Glomerular visceral epithelial cell (primary cell): Measurements from ENCODE around the gene FARP1.
"Not testable (repeated sequence)": the region's sequence is repeated elsewhere in the genome, so short reads cannot be mapped to it uniquely, and the experiment has no call there.

ENCODE experiments used
- DNase-seq: peaks from one replicate; pipeline ENCODE4 v3.0.0-alpha.2; 2016; ENCODE audit errors: extremely low spot score

The FARP1 gene

DNA sequence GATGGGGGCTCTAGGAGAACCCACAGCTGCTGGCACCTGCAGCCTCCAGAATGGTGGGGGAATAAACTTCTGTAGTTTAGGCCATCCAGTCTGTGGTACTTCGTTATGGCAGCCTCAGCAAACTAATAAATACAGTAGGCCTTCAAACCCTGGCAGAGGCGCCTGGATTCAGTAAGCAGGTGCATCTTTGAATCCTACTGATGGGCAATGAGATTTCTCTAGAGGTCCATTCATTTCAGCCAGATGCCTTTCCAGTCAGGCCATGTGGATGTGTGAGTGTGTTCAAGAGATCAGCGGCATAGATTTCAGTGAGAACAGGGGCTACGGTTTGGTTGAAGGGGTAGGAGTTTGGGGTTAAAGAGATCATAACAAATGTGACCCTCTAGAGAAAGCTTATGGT is 217.7 kb downstream of the FARP1 start:
- DNase-seq, result no peak

DNA sequence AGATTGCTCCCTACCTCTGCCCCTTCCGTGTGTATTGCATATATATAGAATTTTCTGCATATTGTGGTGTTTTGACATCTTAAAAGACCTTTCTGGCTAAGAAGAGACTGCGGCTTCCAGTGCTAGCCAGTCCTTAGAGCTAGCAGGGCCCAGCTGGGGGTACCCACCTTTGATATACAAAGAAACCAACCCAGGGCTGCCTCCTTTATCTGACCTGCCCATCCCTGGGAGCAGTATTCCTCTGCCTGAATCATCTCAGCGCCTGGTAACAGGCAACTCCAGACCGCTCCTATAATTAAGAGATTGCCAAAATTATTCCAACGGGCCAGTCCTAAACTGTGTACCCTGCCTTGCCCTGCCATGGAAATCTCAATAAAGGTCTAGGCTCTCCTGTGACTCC is 220.4 kb downstream of the FARP1 start:
- DNase-seq, result no peak

DNA sequence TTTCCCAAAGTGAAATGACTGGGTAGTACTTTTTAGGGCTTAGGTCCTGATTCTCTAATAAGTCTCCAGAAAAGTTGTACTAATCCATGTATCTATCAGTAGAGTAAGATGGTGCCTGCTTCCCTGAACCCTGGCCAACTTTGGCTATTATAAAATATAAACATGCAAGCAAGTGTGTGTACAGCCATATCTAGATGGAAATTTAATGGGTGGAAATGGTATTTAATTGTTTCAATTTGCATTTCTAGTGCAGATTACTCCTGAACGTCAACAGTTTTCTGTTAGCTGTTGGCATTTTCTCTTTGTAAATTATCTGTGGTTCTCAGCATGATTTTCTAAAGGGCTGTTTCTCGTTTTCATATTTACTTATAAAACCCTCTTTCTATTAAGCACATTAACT is 221.3 kb downstream of the FARP1 start:
- no peak for DNase-seq

DNA sequence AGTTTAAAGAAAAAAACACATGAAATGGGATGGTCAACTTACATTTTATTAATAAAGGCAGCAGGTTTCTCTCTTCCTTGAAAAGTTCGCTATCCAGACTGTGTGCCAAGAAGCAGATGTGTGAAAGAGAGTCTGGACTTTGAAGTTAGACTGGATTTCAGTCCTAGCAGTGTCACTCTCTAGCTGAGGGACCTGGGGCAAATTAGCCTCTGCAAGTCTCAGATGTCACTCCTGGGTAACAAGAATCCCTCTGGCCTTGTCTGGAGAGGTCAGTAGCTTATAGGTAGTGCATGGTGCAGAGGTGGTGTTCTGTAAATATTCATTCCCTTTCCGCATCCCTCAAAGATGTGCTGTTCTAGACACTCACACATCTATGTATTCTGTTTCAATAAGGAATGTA is 221.8 kb downstream of the FARP1 start:
- DNase-seq, result no peak

DNA sequence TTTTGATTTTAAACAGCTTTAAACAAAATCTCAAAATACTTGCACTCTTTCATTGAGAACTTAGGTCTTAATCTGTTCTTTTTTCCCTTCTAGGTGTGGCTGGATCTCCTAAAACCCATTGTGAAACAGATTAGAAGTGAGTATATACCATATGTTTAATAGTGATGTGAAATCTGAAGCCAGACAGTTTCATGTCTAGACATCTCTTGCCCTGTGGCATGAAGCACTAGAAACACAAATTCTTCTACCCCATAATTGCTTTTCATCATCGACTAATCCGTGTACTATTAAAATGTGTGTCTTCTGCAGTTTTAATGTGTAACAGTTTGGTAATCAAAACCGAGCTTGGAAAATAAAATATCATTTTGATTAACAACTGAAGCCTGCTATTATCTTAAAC is 222.4 kb downstream of the FARP1 start:
- DNase-seq, result no peak

DNA sequence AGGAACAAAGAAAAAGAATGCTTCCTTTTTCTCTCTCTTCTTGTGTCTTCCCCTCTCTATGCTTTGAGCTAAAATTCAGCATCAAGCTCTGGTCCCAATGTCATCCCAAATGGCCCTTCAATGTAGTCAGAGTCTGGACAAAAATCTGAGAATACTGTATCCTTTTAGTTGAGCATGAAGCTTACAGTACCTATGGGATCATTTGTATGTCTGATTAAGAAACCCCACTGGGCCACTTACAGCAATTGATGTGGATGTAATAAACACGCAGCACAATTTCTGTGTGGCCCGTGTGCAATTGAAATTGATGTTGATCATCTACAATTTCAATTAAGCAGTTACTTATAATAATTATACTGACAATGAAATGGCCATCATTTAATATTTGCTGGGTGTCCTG is 223.1 kb downstream of the FARP1 start:
- DNase-seq, result no peak

DNA sequence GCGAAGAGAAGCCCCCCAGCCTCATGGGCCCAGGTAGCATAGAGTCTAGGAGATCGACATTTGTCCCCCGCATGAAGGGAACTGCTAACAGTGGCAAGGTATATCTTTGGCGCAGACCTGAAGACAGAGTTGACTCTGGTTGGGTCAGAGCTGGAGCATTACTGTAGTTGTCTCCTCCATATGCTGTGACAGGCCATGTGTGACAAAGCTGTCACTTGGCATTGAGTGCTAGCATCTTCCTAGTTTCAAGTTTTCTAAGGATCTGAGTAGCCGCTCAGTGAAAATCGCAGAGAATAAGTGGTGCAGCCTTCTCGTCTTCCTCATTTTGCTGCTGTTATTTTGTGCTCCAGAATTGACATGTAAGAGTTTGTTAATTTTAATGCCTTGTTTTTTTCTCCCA is 223.5 kb downstream of the FARP1 start:
- DNase-seq, result no peak

DNA sequence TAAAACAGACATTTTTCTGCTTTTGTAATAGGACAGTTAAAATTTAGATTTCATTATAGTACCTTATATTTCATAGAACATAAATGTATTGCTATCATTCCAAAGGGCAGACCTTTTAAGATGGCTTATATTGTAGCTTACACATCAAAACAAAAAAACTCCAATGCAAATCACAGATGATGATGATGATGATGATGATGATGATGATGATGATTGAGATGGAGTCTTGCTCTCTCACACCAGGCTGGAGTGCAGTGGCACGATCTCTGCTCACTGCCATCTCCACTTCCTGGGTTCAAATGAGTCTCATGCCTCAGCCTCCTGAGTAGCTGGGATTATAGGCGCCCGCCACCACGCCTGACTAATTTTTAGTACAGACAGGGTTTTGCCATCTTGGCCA is 224.1 kb downstream of the FARP1 start:
- no peak for DNase-seq

DNA sequence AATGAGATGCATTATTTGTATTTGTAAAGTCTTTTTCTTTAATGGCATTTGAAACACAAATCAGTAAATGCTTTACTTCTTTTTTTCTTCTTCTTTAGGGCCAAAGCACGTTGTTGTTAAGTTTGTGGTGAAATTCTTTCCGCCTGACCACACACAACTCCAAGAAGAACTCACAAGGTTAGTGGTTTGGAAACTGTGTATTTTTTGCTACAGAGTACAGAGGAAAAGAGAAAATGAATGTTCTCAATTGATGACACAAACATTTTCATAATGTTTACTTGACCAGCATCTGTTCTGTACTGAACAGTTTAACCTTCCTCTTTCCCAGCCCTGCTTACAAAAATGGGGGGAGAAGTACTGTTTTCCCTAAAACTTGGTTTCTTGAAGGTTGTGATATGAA is 225.1 kb downstream of the FARP1 start:
- DNase-seq, result peak; percentile 51

DNA sequence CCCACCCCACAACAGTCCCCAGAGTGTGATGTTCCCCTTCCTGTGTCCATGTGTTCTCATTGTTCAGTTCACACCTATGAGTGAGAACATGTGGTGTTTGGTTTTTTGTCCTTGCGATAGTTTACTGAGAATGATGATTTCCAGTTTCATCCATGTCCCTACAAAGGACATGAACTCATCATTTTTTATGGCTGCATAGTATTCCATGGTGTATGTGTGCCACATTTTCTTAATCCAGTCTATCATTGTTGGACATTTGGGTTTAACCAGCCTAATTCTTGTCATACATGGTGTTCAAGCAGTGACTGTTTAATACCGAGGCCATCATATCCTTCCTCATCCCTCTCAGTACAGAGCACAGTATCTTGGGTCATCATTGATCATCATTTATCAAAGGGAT is 226.6 kb downstream of the FARP1 start:
- not testable (repeated sequence) for DNase-seq

DNA sequence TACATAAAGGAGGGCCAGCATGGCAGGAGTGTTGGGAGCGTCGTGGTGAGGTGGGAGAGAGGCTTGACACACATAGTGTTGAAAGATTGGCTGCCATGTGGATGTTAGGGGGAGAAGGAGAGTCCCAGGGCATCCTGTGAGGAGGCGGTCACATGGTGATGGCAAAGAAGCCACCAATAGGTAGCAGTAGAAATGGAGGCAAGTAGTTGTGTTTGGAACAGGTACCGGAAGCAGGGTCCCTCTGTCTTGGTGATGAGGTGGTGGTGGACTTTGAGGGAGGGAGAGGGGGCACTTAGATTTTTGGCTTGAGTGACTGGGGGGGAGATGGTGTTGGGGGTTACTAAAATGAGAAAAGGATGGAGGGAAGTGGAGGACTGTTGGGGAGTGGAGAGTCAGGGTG is 227.4 kb downstream of the FARP1 start:
- no peak for DNase-seq

DNA sequence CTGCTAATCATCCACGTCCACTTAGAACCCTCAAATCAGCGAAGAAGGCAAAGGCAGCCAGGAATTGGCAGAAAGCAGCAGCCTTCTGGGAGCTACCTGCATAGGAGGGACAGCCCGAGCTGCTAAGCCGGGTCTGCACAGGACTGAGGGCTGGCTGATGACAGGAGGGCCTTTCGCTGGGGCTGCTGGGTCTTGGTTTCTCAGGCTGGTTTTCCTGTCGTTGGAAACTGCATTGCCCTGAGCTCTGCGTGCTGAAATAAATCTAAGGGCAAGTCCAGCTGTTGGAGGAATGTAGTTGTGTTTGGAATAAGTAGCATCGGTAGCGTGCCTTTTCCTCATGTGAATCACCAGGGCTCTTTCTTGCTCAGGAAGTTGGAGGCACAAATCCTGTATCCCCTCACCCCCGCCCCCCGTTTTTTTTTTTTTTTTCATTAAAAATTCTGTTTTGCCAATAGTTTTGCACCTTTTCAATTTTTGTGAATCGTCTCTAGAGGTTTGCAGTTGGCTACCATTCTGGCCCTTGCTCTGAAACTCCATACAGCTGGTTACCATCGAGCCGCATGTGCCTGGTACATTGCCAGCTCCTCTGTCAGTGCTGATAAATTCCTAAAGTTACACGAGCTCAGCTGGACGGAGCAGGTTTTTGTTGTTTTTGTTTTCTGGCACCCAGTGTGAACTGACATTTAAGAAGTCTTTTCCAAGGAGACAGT is 228.1 kb downstream of the FARP1 start:
- no peak for DNase-seq

DNA sequence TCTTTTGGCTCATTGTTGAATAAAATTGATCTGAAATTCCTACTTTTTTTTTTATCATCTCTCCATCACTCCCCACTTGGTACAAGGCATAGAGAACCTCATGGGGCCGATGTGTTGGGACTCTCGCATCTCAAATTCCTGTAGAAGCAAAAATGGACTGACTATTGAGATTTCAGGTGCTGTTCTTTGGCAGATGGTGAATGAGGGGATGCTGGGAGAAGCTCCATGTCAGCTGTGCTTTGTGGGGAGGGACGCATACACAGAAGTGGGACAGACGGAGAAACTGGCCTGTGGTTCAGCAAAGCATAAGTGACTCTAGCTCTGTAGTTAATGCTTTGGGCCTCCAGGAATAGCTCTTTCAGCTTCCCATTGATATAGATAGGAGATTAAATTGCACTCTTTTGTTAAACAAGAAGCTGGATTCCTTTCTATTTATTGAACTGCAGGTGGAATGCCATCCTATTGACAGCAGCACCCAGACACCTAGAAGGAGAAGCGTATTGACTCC is 228.7 kb downstream of the FARP1 start:
- no peak for DNase-seq

DNA sequence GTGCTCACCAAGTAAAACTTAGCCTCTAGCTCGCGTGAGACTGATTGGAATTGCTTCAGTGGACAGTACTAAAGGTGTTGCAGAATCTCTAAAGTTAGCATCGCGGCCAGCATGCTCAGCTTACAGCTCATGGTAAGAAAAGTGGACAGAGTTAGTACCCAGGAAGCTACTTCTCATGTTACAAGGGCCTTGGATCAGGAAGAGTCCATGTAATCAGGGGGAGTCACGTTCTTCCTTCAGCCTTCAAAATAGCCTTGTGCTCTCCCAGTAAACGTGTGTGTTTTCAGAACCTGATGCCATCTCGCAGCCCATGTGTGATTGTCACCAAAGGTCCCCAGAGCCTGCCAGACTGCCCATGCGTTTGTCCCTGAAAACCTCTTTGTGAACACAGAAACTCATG is 230.0 kb downstream of the FARP1 start:
- DNase-seq, result no peak

DNA sequence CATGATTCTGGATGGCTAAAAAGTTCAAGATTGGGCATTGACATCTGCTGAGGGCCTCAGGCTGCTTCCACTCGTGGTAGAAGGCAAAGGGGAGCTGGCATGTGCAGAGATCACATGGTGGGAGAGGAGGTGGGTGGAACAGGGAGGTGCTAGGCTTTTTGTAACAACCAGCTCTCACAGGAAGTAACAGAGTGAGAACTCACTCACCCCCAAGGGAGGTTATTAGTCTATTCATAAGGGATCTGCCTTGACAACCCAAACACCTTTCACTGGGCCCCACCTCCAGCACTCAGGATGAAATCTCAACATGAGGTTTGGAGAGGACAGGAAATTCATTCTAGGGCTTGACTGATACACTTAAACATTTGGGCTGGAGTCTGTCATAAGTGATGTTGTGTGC is 231.9 kb downstream of the FARP1 start:
- DNase-seq, result no peak

DNA sequence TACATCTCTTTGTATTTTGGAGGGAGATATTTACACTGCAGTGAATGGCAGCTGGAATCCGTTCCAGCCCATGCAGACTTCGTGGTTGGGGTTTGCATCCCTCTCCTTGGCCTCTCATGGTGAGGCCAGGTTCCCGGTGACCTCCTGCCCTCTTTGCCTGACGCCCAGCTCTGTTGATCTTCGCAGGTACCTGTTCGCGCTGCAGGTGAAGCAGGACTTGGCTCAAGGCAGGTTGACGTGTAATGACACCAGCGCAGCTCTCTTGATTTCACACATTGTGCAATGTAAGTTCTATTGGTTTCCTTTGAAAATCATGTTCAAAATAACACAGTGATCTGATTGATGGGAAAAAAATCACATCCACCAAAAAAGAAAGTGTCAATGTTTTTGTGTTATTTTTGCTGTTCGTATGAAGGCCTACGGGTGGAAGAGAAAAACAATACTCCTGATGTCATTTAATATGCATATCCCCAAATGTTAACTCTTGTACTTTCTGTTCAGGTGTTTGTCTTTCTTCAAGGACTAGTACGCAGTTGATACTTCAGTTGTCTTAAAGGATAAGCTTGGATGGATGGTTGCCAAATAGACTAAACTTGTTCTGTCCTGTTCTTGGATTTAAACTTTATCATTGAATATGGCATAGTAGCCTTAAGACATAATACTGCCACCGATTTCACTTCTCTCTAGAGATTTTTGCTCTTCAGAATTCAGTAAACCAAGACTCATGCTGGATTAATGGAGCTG is 234.9 kb downstream of the FARP1 start:
- no peak for DNase-seq

DNA sequence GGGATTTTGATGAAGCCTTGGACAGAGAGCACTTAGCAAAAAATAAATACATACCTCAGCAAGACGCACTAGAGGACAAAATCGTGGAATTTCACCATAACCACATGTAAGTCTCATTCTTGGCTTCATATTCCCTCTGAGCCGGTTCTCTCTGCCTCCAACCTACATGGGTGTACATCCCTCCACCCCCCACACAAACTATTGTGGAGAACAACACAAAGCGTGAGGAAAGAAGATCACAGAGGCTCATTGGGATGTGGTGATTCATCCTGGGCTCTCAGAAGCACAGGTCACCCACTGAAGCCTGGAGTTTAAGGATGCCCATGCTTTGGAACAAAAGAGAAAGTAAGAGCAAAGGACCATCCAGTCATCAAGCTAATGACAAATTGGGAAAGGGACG is 241.8 kb downstream of the FARP1 start:
- peak; percentile 63 for DNase-seq

DNA sequence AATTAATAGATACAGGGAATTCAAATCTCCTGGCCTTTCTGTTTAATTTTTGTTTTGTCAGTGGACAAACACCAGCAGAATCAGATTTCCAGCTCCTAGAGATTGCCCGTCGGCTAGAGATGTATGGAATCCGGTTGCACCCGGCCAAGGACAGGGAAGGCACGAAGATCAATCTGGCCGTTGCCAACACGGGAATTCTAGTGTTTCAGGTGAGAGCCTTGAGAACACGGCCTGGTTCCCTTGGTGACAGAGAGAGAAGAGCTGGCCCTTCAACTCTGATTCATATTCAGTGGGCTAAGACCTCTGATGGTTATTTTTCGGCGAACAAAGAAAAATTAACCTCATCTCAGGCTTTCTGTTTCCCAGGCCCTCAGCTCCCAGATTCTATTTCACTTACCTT is 242.7 kb downstream of the FARP1 start:
- DNase-seq, result no peak

DNA sequence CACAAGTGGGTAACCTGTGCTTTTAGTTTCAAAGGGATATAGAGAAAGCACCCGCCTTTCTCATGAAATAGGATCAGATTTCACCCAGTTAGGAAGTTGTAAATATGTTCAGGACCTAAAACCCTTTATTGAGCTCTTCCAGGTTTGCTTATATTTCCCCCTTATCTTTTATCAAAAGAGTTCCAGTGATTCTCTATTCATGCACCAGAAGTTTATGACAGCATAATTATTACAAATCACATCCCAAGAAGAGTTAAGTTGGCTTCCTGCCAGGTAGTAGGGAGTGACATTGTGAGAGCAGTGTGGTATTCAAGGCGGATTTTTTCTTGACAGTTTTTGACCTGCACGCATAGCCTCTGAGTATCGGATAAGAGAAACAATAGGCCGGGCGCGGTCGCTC is 243.7 kb downstream of the FARP1 start:
- DNase-seq, result no peak

DNA sequence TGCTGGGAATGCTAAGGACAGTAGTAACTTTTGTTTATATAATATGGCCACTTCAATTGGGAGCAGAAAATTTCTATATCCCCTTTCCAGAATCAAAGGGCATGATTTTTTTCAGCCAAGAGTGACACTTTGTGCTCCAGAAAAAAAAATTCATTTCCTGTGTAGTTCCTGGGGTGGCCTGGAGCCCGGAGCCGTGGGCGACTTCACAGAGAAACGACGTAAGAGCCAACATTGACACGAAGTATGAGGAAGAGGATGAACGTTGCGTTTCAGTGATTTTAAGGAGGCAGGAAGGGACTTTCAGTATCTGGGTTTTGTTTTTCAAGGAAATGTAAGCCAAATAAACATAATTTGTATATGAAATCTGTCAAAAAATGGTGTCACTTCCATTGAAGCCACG is 246.4 kb downstream of the FARP1 start:
- DNase-seq, result no peak

DNA sequence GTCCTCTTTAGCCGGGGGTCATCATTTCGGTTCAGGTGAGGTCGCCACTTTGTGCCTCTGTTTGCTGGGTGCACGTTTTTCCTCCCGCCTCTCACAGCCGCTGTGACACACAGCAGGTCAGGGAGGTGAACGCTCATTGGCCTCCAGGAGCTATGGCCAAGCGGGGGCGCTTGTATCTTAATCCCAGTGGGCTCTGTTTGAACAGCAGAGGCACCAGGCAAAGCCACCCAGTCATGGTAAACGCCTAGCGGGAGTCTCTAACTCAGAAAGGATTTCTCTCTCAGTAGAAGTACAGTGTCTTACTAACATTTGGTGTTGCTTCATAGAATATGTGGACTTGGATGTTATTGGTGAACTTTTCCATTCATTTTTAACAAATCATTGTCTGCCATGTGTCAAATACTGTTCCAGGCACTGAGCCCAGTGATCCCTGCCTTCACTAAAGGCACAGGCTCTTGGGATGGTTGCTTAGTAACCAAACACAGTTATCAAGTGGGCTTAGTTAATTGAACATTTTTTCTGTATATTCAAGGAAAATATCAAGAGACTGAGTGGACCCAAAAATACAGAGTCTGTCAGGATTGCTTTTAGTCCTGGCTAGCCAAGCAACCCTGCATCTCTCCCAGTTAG is 247.3 kb downstream of the FARP1 start:
- no peak for DNase-seq

DNA sequence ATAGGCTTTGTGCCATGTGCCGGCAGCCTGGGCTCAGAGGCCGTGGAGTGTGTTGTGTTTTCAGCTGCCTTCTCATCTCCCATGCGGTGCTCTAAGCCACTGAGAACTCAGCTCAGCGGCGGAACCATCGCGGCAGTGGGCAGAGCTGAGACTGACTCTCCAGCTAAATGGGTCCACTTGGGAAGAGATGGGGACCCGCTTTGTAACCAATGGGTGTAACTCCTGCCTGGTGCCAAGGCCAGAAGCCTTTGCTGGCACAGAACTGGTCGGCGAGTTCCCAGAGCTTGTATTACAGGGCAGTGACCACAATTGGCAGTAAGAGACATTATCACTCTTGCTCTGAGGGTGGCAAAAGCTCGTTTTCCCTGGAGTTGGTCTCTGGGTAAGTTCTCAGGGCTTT is 251.0 kb downstream of the FARP1 start:
- DNase-seq, result no peak
